BE2C (cell line): ENCODE measurements around the gene KRTAP1-1.
"Not testable (repeated sequence)": the region's sequence is repeated elsewhere in the genome, so short reads cannot be mapped to it uniquely, and the experiment has no call there.

Experiments used
- DNase-seq: peaks from one replicate; pipeline ENCODE4 v3.0.0-alpha.2; 2020
- H3K27me3 ChIP-seq: fragments of 250-450 bp; sonication (Bioruptor Pico); 2 replicates; pipeline ENCODE4 v1.5.1; 2020; ENCODE audit warnings: mild to moderate bottlenecking
- H3K36me3 ChIP-seq: fragments of 250-450 bp; sonication (Bioruptor Pico); 2 replicates; pipeline ENCODE4 v1.5.1; 2020; ENCODE audit warnings: mild to moderate bottlenecking
- H3K4me1 ChIP-seq: fragments of 250-450 bp; sonication (Bioruptor Pico); 2 replicates; pipeline ENCODE4 v1.5.1; 2020
- H3K4me3 ChIP-seq: 2 replicates; pipeline ENCODE4 v1.5.1; 2011; ENCODE audit warnings: low read depth, low read length
- H3K9me3 ChIP-seq: fragments of 250-450 bp; sonication (Bioruptor Pico); 2 replicates; pipeline ENCODE4 v1.5.1; 2020
- TF ChIP-seq, protein P1 (sequence below): IDR thresholded peaks from 2 replicates; pipeline ENCODE4 v1.5.1; 2012; ENCODE audit warnings: mild to moderate bottlenecking, low read depth, low read length

KRTAP1-1 gene

DNA sequence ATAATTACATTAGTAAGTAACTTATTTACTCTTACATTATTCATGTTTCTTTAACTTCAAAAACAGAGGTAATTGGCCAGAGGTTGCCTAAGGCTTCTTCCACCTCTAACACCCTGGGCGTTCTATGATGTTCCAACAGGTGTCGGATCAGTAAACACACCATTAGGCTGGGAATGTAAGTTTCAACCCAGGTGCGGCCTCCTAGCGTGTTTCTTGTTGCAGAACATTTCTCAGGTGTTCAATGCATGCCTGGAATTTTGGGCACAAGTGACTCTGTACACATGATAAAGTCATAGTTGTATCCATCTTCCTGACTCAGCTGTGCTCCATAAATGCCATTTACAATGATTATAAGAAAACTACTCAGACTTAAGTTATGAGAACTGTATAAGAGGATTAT is 12.8 kb upstream of the KRTAP1-1 start:
- Histone ChIP-seq H3K27me3 (no peaks in the 10 kb centered on the region), H3K9me3 (no peaks in the 10 kb centered on the region), H3K4me3 (no peak overlapping the region), H3K4me1 (no peaks in the 10 kb centered on the region), H3K36me3 (no peaks in the 10 kb centered on the region)
- no peak for DNase-seq
- TF ChIP-seq, protein P1, sequence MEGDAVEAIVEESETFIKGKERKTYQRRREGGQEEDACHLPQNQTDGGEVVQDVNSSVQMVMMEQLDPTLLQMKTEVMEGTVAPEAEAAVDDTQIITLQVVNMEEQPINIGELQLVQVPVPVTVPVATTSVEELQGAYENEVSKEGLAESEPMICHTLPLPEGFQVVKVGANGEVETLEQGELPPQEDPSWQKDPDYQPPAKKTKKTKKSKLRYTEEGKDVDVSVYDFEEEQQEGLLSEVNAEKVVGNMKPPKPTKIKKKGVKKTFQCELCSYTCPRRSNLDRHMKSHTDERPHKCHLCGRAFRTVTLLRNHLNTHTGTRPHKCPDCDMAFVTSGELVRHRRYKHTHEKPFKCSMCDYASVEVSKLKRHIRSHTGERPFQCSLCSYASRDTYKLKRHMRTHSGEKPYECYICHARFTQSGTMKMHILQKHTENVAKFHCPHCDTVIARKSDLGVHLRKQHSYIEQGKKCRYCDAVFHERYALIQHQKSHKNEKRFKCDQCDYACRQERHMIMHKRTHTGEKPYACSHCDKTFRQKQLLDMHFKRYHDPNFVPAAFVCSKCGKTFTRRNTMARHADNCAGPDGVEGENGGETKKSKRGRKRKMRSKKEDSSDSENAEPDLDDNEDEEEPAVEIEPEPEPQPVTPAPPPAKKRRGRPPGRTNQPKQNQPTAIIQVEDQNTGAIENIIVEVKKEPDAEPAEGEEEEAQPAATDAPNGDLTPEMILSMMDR: no peak

DNA sequence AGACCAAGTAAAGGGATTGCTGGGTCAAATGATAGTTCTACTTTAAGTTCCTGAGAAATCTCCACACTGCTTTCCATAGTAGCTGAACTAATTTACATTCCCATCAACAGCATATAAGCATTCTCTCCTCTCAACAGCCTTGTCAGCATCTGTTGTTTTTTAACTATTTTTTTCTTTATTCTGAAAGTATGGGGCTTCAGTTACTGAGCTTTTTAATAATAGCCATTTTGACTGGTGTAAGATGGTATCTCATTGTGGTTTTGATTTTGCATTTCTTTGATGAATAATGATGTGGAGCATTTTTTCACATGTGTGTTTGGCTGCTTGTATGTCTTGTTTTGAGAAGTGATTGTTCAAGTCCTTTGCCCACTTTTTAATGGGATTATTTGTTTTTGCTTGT is 11.3 kb upstream of the KRTAP1-1 start:
- TF ChIP-seq, protein P1: no peak
- Histone ChIP-seq H3K9me3 (no peaks in the 10 kb centered on the region), H3K4me1 (no peaks in the 10 kb centered on the region), H3K27me3 (no peaks in the 10 kb centered on the region), H3K4me3 (no peak overlapping the region), H3K36me3 (no peaks in the 10 kb centered on the region)
- no peak for DNase-seq

DNA sequence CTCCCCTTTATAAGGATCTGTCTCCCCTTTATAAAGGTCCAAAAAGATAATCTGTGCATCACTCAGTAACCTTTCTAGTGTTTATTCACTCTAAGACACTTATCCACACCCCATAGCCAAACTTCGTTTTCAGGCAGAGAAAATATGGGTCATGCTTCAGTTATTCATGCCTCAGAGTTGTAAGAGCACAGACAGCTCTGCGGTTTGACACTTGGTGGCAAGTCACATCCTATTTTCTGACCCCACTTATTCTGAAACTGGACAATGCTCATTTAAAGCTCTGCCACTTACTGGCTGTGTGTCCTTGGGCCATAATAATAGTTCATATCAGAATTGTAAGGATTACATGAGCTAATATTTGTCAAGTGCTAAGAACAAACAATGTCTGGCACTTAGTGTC is 7.9 kb upstream of the KRTAP1-1 start:
- no peaks in the 10 kb centered on the region for H3K4me1 ChIP-seq
- no peaks in the 10 kb centered on the region for H3K36me3 ChIP-seq
- H3K4me3 ChIP-seq: no peak overlapping the region
- H3K9me3 ChIP-seq: no peaks in the 10 kb centered on the region
- TF ChIP-seq, protein P1: no peak
- H3K27me3 ChIP-seq: no peaks in the 10 kb centered on the region
- no peak for DNase-seq

DNA sequence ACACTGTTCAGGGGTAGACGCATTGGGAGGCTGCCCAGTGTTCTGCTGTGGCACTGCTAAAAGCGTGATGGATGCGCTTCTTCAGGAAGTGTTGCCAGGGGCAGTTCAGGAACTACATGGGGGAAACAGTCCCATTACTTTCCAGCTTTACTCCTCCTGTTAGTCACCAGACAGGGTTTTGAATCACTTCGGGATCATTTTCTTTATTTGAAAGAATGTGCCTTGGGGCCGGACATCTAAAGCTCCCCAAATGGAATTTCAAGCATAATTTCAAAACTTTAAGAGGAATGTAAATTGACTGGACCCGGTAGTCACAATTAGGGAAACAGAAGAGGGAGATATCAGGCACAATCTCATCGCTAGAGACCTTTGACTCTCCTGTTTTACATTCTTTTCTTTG is 7.2 kb upstream of the KRTAP1-1 start:
- DNase-seq: no peak
- TF ChIP-seq, protein P1: no peak
- Histone ChIP-seq H3K27me3 (no peaks in the 10 kb centered on the region), H3K36me3 (no peaks in the 10 kb centered on the region), H3K4me1 (no peaks in the 10 kb centered on the region), H3K9me3 (no peaks in the 10 kb centered on the region), H3K4me3 (no peak overlapping the region)

DNA sequence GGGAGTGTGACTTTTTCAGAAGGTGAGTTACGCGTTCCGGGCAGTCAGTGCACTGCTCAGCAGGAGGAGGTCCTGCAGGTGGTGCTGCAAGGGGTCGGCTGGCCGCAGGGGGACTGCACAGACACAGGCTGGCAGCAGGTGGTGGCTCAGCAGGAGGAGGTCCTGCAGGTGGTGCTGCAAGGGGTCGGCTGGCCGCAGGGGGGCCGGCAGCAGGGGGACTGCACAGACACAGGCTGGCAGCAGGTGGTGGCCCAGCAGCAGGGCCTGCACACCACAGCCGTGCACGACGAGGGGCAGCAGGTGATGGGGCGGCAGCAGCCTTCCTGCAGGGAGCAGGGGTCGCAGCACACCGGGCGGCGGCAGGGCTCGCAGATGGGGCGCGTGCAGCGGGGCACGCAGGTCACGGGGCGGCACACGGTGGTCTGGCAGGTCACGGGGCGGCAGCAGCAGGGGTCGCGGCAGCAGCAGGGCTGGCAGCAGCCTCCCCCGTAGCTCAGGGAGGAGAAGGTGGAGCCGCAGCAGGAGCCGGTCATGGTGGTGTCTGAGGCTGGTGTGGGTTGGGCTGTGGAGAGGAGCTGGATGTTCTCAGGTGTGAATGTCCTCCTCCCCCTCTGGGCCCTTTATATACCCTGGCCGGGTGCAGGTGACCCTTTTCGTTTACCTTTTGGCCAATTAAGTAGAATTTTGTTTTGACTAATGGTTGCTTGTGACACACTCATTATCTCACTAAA is 5.7 kb upstream of the KRTAP1-1 start, which contains the start of gene KRTAP2-1:
TSS of gene KRTAP2-1 (minus strand) at position 582 of the 731 bp plus-strand sequence. CDS start at position 533, 49 bp downstream.
- not testable (repeated sequence) for DNase-seq, H3K36me3 ChIP-seq, H3K4me1 ChIP-seq, H3K9me3 ChIP-seq, H3K27me3 ChIP-seq, H3K4me3 ChIP-seq

DNA sequence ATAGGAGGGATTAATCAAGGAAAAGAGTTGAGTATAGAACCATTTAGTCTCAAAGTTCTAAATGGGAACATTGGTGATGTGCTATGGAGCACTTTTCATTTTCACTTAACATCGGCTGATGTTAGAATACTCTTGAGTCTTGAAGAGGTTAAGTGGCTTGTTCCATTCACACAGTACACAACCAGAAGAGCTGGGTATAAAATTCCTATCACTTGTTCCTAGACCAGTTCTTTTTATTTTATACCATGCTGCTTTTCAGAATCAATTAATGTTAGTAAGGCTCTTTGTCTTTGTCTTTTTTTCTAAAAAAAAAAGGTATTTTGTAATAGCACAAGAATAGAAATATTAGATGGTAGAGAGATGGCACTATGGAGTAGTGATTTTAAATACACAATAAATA is 1.7 kb upstream of the KRTAP1-1 start:
- H3K27me3 ChIP-seq: peaks cover 15% of the 10 kb centered on the region
- no peak for DNase-seq
- no peak overlapping the region for H3K4me3 ChIP-seq
- H3K36me3 ChIP-seq: no peaks in the 10 kb centered on the region
- H3K9me3 ChIP-seq: no peaks in the 10 kb centered on the region
- no peaks in the 10 kb centered on the region for H3K4me1 ChIP-seq
- TF ChIP-seq, protein P1: no peak
